Stimulated activated CD4-positive, alpha-beta T cell treated with anti-CD3 and anti-CD28 coated beads, Interleukin-15, amount 100 ng/mL, for 48 hours (primary cell): ENCODE measurements around the gene GRM1.

Source experiments
- DNase-seq, 2 donors: peaks; one replicate each; pipeline ENCODE4 v3.0.0-alpha.2; 2020; ENCODE audit warnings: low read depth in 2 of 2

The GRM1 gene

GRCh38 chr6:146456886-146457285, 428.0 kb downstream of the GRM1 start:
- no peak for DNase-seq

- no peak for DNase-seq
Observed at GRCh38 chr6:146460941-146461340, 432.1 kb downstream of the GRM1 start.

DNA sequence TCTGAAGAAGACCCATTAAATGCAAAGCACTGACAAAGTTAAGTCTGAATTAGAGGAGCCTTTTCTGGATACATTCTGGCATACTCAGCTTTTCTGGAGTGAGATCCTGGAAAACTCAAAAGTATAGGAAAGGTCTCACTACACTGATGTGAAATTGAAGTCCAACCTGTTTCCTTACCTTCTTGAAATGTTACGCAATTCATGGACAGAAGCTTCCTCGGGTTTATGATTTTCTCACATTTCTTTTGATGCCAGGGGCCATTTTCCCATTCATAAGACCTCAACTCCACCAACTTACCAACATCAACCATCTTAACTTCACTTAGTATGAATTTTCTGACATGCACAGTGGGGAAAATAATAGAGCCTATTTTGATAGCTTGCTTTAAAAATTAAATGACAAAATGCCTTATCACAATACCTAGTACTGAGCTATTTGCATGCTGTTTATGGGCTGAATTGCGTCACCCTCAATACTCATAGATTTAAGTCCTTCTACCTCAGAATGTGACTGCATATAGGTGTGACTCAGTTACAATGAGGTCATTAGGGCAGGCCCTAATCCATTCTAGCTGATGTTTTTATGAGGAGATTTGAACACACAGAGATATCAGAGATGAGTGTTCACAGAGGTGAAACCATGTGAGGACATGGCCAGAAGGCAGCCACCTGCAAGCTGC, 441.4 kb downstream of the GRM1 start:
- no peak for DNase-seq

DNA sequence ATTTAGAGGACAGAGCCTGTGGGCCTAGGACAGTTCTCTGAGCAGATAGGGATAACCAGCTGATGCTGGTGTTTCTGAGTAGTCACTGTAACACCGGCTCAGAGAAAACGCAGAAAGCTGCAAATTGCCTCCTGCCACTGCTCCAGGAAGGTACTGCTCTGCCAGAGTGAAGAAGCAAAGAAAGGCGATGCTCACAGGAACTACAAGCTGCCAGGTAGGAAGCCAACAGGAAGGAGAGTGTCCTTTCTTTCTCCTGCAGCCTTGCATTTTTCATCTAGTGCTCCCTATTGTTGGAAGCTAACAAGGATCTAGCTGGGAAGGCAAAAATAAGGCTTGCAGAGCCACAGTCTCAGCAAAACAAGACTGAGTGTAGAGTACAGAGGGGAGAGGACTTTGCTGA, 444.1 kb downstream of the GRM1 start:
- DNase-seq = no peak

DNA sequence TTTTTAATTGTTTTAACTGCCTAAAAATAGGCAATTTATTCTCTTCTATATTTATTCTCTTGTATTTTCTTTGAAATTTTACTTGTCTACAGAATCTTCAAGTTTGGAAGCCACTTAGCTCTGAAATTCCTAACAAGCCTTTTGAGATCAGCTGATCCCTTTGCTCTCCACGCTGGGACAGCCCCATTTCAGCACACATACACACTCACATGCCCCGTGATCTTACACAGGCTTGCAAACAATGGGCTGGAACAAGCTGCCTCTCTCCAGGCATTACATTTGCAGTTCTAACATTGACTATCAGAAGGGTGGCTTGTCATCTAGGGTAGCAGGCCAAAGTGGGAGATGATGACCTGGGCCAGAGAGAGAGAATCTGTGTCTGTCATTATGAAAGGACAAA, 452.7 kb downstream of the GRM1 start:
- DNase-seq = no peak

DNA sequence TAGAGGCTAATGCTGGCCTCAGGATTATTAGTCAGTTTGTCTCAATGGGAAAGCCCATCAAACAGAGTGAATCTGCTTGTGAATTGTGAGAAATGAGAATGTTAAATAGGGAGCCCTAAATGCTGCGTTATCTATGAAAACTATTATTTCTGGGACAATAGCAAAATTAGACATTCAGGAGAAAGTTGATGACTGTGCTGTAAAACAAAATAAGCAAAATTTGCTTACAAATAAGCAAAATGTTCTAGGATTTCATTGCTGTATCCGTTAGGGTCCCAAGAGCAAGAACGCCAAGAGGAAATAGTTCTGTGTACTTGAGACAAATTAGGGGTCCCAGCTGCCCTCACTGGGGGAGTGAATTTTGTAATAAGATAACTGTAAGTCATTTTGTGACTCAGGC, 455.5 kb downstream of the GRM1 start:
- DNase-seq = no peak
